ENCODE measurements around the gene PRDM10. TPM values are rescaled to one million over a fixed set of nuclear protein-coding genes. Genes with fewer than 3 reads are reported as not detected.
A peak's percentile ranks its signal among the peaks of the same experiment; 100 is the strongest.
"Not testable (repeated sequence)": the region's sequence is repeated elsewhere in the genome, so short reads cannot be mapped to it uniquely, and the experiment has no call there.

The PRDM10 gene
- total and polyA plus RNA-seq, 9 donors = 3.5 to 7.4 (median 5.2) TPM

GRCh38 chr11:130021606-130022005 lies 19.0 kb upstream of the PRDM10 start:
- not testable (repeated sequence) for H3K4me3 ChIP-seq (ENCODE audit: low read length); DNase-seq; H3K27ac ChIP-seq (ENCODE audit: low read length); H3K9me3 ChIP-seq (replicated peaks; ENCODE audit: control insufficient read depth, low read depth, low read length); H3K4me1 ChIP-seq (ENCODE audit: control insufficient read depth, insufficient read depth, low read length); H3K27me3 ChIP-seq (ENCODE audit: control insufficient read depth, insufficient read depth, low read length); H3K36me3 ChIP-seq (ENCODE audit: control insufficient read depth, insufficient read depth, low read length)
- WGBS (ENCODE audit: insufficient coverage) = 95% methylated on average over 26 of the region's 38 CpGs

- no peaks in the 10 kb centered on the region for H3K36me3 ChIP-seq (ENCODE audit: control insufficient read depth, insufficient read depth, low read length)
- WGBS (ENCODE audit: insufficient coverage) = 29% methylated on average over 3 of the region's 4 CpGs
- H3K27ac ChIP-seq (ENCODE audit: low read length) = no peak overlapping the region
- no peaks in the 10 kb centered on the region for H3K4me1 ChIP-seq (ENCODE audit: control insufficient read depth, insufficient read depth, low read length)
- peak; percentile 17 for DNase-seq
- no peaks in the 10 kb centered on the region for H3K9me3 ChIP-seq (replicated peaks; ENCODE audit: control insufficient read depth, low read depth, low read length)
- H3K27me3 ChIP-seq (ENCODE audit: control insufficient read depth, insufficient read depth, low read length) = no peaks in the 10 kb centered on the region
- H3K4me3 ChIP-seq (ENCODE audit: low read length) = no peak overlapping the region
Measured at GRCh38 chr11:130020323-130020722, 17.7 kb upstream of the PRDM10 start.

DNA sequence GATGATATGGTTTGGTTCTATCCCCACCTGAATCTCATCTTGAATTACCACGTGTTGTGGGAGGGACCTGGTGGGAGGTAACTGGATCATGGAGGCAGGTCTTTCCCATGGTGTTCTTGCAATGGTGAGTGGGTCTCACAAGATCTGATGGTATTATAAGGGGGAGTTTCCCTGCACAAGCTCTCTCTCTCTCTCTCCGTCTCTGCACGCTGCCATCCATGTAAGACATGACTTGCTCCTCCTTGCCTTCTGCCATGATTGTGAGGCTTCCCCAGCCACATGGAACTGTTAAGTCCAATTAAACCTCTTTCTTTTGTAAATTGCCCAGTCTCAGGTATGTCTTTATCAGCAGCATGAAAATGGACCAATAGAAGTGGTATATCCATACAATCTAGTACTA lies 13.2 kb upstream of the PRDM10 start:
- H3K4me1 ChIP-seq (ENCODE audit: control insufficient read depth, insufficient read depth, low read length); DNase-seq; H3K27ac ChIP-seq (ENCODE audit: low read length); H3K9me3 ChIP-seq (replicated peaks; ENCODE audit: control insufficient read depth, low read depth, low read length); H3K4me3 ChIP-seq (ENCODE audit: low read length); H3K36me3 ChIP-seq (ENCODE audit: control insufficient read depth, insufficient read depth, low read length); H3K27me3 ChIP-seq (ENCODE audit: control insufficient read depth, insufficient read depth, low read length): not testable (repeated sequence)
- no CpG with 5 or more reads among the region's 3 CpGs for WGBS (ENCODE audit: insufficient coverage)

DNA sequence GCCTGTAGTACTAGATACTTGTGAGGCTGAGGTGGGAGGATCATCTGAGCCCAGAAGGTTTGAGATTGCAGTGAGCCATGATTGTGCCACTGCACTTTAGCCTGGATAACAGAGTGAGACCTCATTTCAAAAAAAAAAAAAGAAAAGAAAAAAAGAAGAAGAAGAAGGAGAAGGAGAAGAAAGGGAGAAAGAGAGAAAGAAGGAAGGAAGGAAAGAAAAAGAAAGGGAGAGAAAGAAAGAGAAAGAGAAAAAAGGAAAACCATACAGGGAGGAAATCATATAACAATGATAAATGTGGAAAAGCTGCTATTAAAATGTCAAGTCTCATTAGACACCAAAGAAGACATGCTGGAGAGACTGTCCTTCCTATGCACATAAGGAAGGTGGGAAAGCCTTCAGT lies 5.7 kb upstream of the PRDM10 start:
- no peak for DNase-seq
- no peaks in the 10 kb centered on the region for H3K36me3 ChIP-seq (ENCODE audit: control insufficient read depth, insufficient read depth, low read length)
- no peak overlapping the region for H3K27ac ChIP-seq (ENCODE audit: low read length)
- no peaks in the 10 kb centered on the region for H3K27me3 ChIP-seq (ENCODE audit: control insufficient read depth, insufficient read depth, low read length)
- peaks cover 4% of the 10 kb centered on the region for H3K4me1 ChIP-seq (ENCODE audit: control insufficient read depth, insufficient read depth, low read length)
- H3K4me3 ChIP-seq (ENCODE audit: low read length) = no peak overlapping the region
- no peaks in the 10 kb centered on the region for H3K9me3 ChIP-seq (replicated peaks; ENCODE audit: control insufficient read depth, low read depth, low read length)

DNA sequence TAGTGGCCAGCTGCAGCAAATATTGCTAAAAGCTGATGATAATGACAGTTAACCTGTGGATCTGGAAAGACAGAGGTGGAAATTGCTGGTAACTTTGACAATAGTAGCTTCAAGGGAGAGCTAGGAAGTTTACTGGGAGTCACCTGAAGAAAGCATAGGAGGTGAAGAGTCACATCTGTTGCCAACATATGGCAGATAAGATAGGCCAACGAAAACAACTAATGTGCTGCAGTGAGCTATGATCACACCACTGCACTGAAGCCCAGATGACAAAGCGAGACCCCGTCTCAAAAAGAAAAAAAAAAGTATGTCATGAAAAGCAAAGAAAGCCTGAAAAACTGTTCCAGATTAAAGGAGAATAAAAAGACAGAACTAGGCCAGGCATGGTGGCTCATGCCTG lies 4.3 kb upstream of the PRDM10 start:
- Histone ChIP-seq H3K27ac (ENCODE audit: low read length) (no peak overlapping the region), H3K9me3 (replicated peaks; ENCODE audit: control insufficient read depth, low read depth, low read length) (no peaks in the 10 kb centered on the region), H3K4me1 (ENCODE audit: control insufficient read depth, insufficient read depth, low read length) (peaks cover 4% of the 10 kb centered on the region), H3K4me3 (ENCODE audit: low read length) (no peak overlapping the region), H3K27me3 (ENCODE audit: control insufficient read depth, insufficient read depth, low read length) (no peaks in the 10 kb centered on the region), H3K36me3 (ENCODE audit: control insufficient read depth, insufficient read depth, low read length) (no peaks in the 10 kb centered on the region)
- no peak for DNase-seq
- WGBS (ENCODE audit: insufficient coverage) = 94% methylated on average over 3 of the region's 3 CpGs

GRCh38 chr11:130003717-130004001 lies 1.0 kb upstream of the PRDM10 start:
- no peak for DNase-seq
- Histone ChIP-seq H3K36me3 (ENCODE audit: control insufficient read depth, insufficient read depth, low read length) (no peaks in the 10 kb centered on the region), H3K4me1 (ENCODE audit: control insufficient read depth, insufficient read depth, low read length) (peaks cover 12% of the 10 kb centered on the region), H3K4me3 (ENCODE audit: low read length) (peak overlapping the region; percentile 69), H3K27me3 (ENCODE audit: control insufficient read depth, insufficient read depth, low read length) (no peaks in the 10 kb centered on the region), H3K27ac (ENCODE audit: low read length) (peak overlapping the region; percentile 100), H3K9me3 (replicated peaks; ENCODE audit: control insufficient read depth, low read depth, low read length) (no peaks in the 10 kb centered on the region)
- no CpG with 5 or more reads among the region's 8 CpGs for WGBS (ENCODE audit: insufficient coverage)

- under 1% methylated on average over 65 of the region's 65 CpGs for WGBS (ENCODE audit: insufficient coverage)
- DNase-seq = peak; percentile 99
- Histone ChIP-seq H3K9me3 (replicated peaks; ENCODE audit: control insufficient read depth, low read depth, low read length) (no peaks in the 10 kb centered on the region), H3K4me3 (ENCODE audit: low read length) (peak overlapping the region; percentile 69), H3K27me3 (ENCODE audit: control insufficient read depth, insufficient read depth, low read length) (no peaks in the 10 kb centered on the region), H3K4me1 (ENCODE audit: control insufficient read depth, insufficient read depth, low read length) (peaks cover 12% of the 10 kb centered on the region), H3K27ac (ENCODE audit: low read length) (peak overlapping the region; percentile 100), H3K36me3 (ENCODE audit: control insufficient read depth, insufficient read depth, low read length) (no peaks in the 10 kb centered on the region)
Measured at GRCh38 chr11:130002846-130003716, 446 bp upstream of the PRDM10 start.

- Histone ChIP-seq H3K9me3 (replicated peaks; ENCODE audit: control insufficient read depth, low read depth, low read length) (no peaks in the 10 kb centered on the region), H3K4me3 (ENCODE audit: low read length) (peak overlapping the region; percentile 69), H3K36me3 (ENCODE audit: control insufficient read depth, insufficient read depth, low read length) (no peaks in the 10 kb centered on the region), H3K27me3 (ENCODE audit: control insufficient read depth, insufficient read depth, low read length) (no peaks in the 10 kb centered on the region), H3K27ac (ENCODE audit: low read length) (peak overlapping the region; percentile 100), H3K4me1 (ENCODE audit: control insufficient read depth, insufficient read depth, low read length) (peaks cover 12% of the 10 kb centered on the region)
- WGBS (ENCODE audit: insufficient coverage) = under 1% methylated on average over 82 of the region's 90 CpGs
- DNase-seq = peak; percentile 53
Measured at GRCh38 chr11:130001461-130002351, 929 bp downstream of the PRDM10 start.

DNA sequence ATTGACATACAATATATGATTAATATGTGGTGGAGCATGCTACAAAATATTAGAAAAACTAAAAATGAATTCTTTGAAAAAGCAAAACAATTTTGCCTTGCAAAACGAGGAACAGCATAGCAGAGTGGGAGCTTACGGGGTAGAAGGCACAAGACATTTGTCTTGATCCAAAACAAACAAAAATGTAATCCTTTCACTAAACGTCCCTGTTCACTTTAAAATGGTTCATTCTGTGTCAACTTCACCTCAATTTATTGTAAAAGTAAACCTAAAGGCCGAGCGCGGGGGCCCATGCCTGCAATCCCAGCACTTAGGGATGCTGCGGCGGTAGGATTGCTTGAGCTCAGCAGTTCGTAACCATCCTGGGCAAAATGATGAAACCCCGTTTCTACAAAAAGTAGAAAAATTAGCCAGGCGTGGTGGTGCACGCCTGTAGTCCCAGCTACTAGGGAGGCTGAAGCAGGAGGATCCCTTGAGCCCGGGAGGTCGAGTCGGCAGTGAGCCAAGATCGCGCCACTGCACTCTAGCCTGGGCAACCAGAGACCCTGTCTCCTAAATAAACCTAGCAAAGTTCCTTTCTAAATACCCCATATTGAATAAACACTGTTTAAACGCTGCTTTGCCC lies 2.0 kb downstream of the PRDM10 start:
- peaks cover 2% of the 10 kb centered on the region for H3K9me3 ChIP-seq (replicated peaks; ENCODE audit: control insufficient read depth, low read depth, low read length)
- 90% methylated on average over 15 of the region's 18 CpGs for WGBS (ENCODE audit: insufficient coverage)
- no peak for DNase-seq
- H3K4me3 ChIP-seq (ENCODE audit: low read length) = peak overlapping the region; percentile 69
- no peaks in the 10 kb centered on the region for H3K36me3 ChIP-seq (ENCODE audit: control insufficient read depth, insufficient read depth, low read length)
- H3K27me3 ChIP-seq (ENCODE audit: control insufficient read depth, insufficient read depth, low read length) = no peaks in the 10 kb centered on the region
- H3K4me1 ChIP-seq (ENCODE audit: control insufficient read depth, insufficient read depth, low read length) = peaks cover 14% of the 10 kb centered on the region
- peak overlapping the region; percentile 92 for H3K27ac ChIP-seq (ENCODE audit: low read length)

GRCh38 chr11:129999407-129999806 lies 3.2 kb downstream of the PRDM10 start:
- H3K36me3 ChIP-seq (ENCODE audit: control insufficient read depth, insufficient read depth, low read length) = no peaks in the 10 kb centered on the region
- no CpG with 5 or more reads among the region's 4 CpGs for WGBS (ENCODE audit: insufficient coverage)
- H3K9me3 ChIP-seq (replicated peaks; ENCODE audit: control insufficient read depth, low read depth, low read length) = peaks cover 2% of the 10 kb centered on the region
- no peak for DNase-seq
- H3K27me3 ChIP-seq (ENCODE audit: control insufficient read depth, insufficient read depth, low read length) = no peaks in the 10 kb centered on the region
- no peak overlapping the region for H3K27ac ChIP-seq (ENCODE audit: low read length)
- H3K4me1 ChIP-seq (ENCODE audit: control insufficient read depth, insufficient read depth, low read length) = peaks cover 14% of the 10 kb centered on the region
- H3K4me3 ChIP-seq (ENCODE audit: low read length) = no peak overlapping the region

Data from muscle of leg (tissue), 11 donors.